Mesodermal cell (in vitro differentiated cells): ENCODE data around the gene CLEC16A.

ENCODE experiments used
- H3K27ac ChIP-seq: 2 replicates; pipeline ENCODE4 v1.7.0; 2013; ENCODE audit warnings: mild to moderate bottlenecking, low read depth, low read length, moderate library complexity; ENCODE audit not compliant: severe bottlenecking
- H3K36me3 ChIP-seq: 2 replicates; pipeline ENCODE4 v1.7.1; 2013; ENCODE audit warnings: mild to moderate bottlenecking, low read length, moderate library complexity; ENCODE audit not compliant: control insufficient read depth, insufficient read depth
- H3K4me1 ChIP-seq: one replicate; pipeline ENCODE4 v1.7.1; 2013; ENCODE audit warnings: mild to moderate bottlenecking, low read length; ENCODE audit not compliant: insufficient read depth, control insufficient read depth, poor library complexity, severe bottlenecking
- H3K4me3 ChIP-seq: 2 replicates; pipeline ENCODE4 v1.7.0; 2013; ENCODE audit warnings: low read length, control low read depth, mild to moderate bottlenecking; ENCODE audit not compliant: insufficient read depth, poor library complexity, severe bottlenecking; ENCODE audit errors: extremely low read depth
- H3K9me3 ChIP-seq: 2 replicates; pipeline ENCODE4 v1.7.1; 2013; ENCODE audit warnings: mild to moderate bottlenecking, low read length, moderate library complexity; ENCODE audit not compliant: control insufficient read depth
- WGBS, 2 experiments: methylation state at CpG; one replicate each; pipeline ENCODE4 v1.1.5; 2013; ENCODE audit warnings: missing lambda C conversion rate in 2 of 2; ENCODE audit not compliant: insufficient coverage in 2 of 2; 5-methylcytosine and 5-hydroxymethylcytosine counted together

Gene CLEC16A

DNA sequence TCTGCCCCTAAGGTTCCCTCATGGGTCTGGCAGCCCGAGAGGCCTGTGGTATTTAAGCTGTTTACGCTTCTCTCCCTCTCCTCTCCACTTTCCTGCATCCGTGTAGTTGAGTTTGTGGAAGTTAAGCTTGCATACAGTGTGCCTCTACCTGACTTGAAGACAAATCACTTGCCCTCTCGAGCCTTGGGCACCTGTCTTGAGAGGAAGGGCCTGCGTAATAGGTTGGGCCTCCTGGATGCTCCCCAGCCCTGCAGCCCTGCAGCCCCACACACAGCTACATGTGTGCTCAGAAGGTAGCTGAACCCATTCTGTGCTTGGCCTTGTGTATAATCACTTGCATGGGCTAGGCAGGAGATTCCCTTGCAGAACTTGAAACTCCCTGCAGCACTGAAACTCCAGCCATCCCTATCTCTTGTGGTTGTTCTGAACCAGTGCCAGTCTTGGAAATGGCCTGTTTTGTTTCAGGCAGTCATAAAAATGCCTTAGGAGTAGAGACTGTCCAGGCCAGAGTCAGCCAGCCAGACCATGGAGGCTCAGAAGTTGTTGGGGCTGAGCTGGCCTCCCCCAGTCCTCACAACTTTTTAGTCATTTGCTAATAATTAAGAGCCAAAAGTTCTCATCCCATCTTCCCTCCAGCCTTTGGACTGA lies 134.6 kb downstream of the CLEC16A start:
- H3K27ac ChIP-seq: peak overlapping the region; percentile 94
- no peak overlapping the region for H3K4me3 ChIP-seq
- H3K9me3 ChIP-seq: no peaks in the 10 kb centered on the region
- peaks cover 43% of the 10 kb centered on the region for H3K4me1 ChIP-seq
- 93 to 100% methylated on average over 1 to 4 of the region's 5 CpGs for WGBS, 2 experiments
- H3K36me3 ChIP-seq: peaks cover 3% of the 10 kb centered on the region

DNA sequence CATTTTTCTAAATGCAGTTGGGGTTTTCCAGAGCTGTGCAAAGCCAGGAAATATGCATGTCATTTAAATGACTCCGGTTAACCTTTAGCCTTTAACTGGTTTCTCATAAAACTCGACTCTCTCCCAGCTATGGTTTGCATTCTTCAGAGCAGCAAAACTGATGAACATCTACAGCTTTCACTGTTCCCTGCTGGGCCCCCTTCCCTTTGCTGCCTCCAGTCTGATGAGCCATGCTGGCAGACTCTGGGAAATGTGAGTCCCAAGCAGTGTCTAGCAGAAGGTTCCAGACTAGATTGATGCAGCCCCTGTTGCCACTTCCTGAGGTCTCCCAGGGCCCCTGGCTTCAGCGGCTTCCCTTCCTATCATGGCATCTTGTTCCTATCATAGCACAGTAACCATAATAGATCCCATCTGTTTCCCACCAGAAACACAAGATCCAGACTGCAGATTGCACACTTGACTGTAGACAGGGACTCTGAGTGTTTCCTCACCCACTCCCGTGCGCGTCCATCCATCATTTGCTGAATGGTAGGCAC lies 135.4 kb downstream of the CLEC16A start:
- peaks cover 3% of the 10 kb centered on the region for H3K36me3 ChIP-seq
- H3K4me1 ChIP-seq: peaks cover 50% of the 10 kb centered on the region
- no peaks in the 10 kb centered on the region for H3K9me3 ChIP-seq
- H3K27ac ChIP-seq: peak overlapping the region; percentile 94
- no peak overlapping the region for H3K4me3 ChIP-seq
- WGBS, 2 experiments: 81 to 85% methylated on average over 5 to 6 of the region's 6 CpGs

DNA sequence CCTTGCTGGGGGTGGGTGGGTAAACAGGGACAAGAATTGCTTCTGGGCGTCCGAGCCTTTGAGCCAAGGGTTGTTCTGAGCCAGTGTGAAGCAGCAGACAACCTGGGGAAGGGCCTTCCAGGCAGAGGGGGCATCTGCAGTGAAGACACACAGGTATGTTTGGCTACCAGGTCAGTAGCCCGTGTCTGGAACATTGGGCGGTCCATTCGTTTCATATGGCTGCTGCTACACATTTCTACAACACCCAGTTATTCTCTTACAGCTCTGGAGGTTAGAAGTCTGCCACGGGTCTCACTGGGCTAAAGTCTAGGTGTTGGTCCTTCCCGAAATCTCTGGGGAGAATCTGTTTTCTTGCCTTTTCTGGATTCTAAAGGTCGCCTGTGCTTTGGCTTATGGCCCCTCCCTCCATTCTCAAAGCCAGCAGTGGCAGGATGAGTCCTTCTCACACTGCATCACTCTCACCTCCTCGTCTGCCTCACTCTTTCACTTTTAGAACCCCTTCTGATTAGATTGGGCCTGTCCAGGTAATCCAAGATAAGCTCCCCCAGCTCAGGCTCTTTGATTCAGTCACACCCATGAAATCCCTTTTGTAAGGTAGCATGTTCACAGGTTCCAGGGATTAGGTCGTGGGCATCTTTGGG lies 136.1 kb downstream of the CLEC16A start:
- H3K9me3 ChIP-seq: no peaks in the 10 kb centered on the region
- H3K36me3 ChIP-seq: peaks cover 3% of the 10 kb centered on the region
- peak overlapping the region; percentile 94 for H3K27ac ChIP-seq
- peaks cover 55% of the 10 kb centered on the region for H3K4me1 ChIP-seq
- H3K4me3 ChIP-seq: no peak overlapping the region
- 96 to 99% methylated on average over 10 of the region's 10 CpGs for WGBS, 2 experiments

DNA sequence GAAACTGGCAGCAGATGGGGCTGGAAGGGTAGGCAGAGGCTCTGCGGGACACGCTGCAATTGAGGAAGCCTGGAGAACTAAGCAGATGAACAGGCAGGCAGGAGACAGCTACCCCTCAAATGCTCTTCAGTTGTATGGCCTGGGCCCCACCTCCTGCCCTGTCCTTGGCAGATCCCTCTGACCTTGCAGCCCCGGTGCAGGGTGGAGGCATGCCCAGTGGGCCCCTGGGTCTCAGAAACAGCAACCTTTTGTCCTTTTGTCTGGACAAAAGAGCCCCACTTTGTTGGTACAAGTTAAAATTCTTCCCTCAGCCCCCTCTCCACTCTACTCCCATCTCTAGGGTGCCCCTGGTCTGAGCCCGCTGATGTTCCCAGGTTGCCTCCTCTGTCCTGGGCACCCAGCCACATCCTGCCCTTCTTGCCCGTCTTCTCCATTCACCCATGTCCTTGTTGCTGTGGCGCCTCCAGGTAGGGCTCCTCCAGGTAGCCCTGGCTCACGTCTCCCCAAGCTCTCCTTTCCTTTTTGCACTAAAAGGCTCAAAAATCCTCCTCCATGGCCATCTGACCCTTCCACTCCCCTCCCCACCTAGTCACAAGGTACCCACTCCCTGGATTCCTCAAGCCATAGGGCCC lies 136.8 kb downstream of the CLEC16A start:
- H3K4me1 ChIP-seq: peaks cover 52% of the 10 kb centered on the region
- H3K4me3 ChIP-seq: no peak overlapping the region
- peaks cover 3% of the 10 kb centered on the region for H3K36me3 ChIP-seq
- no peak overlapping the region for H3K27ac ChIP-seq
- H3K9me3 ChIP-seq: no peaks in the 10 kb centered on the region
- WGBS, 2 experiments: 99% methylated on average over 7 of the region's 7 CpGs

DNA sequence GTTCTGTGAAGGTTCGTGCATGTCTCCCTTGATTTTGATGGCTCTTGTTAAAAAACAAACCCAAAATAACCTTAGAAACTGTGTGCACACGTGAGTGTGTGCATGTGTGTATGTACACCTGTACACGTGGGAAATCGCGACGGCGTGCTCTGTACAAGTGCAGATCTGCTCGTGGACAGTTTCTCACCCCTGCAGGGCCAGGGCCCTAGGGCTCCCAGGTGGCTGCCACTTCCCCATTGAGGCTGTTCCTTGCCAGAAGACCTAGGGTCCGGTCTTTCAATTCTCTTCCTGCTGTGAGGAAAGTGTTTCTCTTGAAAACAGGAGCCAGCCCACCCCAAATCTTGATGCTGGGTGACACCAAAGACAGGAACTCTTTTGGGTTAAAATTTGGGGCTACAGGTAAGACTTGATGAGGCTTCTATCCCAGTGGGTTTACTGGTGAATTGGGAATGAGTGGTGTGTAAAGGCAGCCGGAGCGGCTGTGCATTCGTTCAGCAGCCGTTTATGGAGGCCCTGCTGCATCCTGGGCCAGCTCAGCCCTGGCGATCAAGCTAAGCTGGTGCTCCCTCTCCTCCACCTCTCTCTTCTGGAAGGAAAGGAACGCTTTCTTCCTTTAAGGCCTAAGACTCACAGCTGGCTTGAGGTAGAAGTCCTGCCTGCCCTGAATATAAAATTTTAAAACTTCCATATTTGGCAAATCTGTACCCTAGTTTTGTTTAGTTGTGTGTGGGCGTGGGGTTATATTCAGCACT lies 137.9 kb downstream of the CLEC16A start:
- 92 to 98% methylated on average over 12 to 14 of the region's 16 CpGs for WGBS, 2 experiments
- Histone ChIP-seq H3K27ac (no peak overlapping the region), H3K4me3 (no peak overlapping the region), H3K36me3 (no peaks in the 10 kb centered on the region), H3K9me3 (no peaks in the 10 kb centered on the region), H3K4me1 (peaks cover 41% of the 10 kb centered on the region)

DNA sequence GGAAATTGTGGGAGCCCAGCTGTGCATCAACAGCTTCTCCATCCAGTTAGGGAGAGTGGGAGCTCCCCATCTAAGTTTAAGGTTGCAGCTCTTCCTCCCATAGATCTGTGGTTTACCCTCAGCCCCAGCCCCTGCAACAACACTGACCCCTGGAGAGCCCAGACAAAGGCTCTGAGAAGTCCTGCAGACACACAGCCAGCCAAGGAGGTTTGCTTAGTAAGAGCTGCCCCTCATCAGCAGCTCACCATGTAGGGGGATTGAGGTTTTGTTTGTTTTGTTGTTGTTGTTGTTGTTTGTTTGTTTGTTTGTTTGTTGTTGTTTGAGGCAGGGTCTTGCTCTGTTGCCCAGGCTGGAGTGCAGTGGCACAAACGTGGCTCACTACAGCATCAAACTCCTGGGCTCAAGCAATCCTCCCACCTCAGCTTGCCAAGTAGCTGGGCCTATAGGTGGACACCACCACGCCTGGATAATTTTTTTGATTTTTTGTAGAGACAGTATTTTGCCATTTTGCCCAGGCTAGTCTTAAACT lies 138.6 kb downstream of the CLEC16A start:
- WGBS, 2 experiments: 100% methylated on average over 1 of the region's 2 CpGs; no CpG with 5 or more reads in 1 of the 2 experiments
- no peaks in the 10 kb centered on the region for H3K36me3 ChIP-seq
- H3K4me1 ChIP-seq: peaks cover 39% of the 10 kb centered on the region
- H3K4me3 ChIP-seq: no peak overlapping the region
- H3K27ac ChIP-seq: no peak overlapping the region
- H3K9me3 ChIP-seq: no peaks in the 10 kb centered on the region

DNA sequence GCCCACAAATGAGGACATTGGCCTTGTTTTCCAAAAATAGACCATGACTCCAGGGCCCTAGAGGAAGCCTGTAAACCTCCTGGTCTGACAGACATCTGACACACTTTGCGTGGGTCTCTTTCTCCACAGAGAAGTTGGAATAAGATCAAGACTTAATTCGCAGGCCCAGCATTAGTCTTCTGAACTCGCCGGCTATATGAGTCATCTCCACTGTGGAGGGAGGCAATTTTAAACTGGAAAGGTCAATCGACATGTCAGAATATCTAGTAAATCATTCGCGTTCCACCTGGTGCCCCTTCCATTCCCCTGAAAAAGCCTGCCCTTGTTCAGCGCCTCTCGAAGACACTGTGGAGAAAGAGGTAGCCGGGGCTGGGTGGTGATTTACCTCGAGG lies 140.1 kb downstream of the CLEC16A start:
- Histone ChIP-seq H3K4me1 (peaks cover 31% of the 10 kb centered on the region), H3K36me3 (no peaks in the 10 kb centered on the region), H3K4me3 (no peak overlapping the region), H3K27ac (peak overlapping the region; percentile 49), H3K9me3 (no peaks in the 10 kb centered on the region)
- WGBS, 2 experiments: 89 to 93% methylated on average over 11 of the region's 11 CpGs

DNA sequence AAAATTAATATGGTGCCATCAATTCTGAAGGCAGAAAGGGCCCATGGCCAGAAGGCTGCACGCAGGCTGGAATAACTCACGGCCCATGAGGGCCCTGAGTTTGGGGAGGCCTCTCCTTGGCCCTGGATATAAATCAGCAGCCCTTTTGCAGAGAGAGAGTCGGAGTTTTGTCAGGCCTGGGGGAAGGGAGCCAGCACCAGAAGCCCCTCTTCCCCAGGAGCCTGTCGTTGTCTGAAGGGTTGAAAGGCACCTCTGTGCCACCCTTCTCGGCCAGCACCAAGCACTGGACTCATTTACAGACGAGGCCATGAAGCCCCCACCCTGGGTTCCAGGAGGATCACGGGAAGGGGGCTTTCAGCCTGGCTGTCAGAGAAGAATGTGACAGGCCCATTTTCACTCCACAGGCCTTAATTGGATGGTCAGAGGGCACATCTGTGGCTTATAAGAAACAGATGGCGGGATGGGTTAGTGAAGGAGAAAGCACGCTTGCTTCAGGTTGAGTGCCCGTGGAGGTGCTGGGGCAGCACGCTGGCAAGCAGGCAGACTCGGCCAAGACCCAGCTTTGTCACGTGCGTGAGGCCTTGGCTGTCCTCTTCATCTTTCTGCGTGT lies 140.6 kb downstream of the CLEC16A start:
- H3K4me3 ChIP-seq: no peak overlapping the region
- WGBS, 2 experiments: 89 to 96% methylated on average over 13 to 14 of the region's 15 CpGs
- H3K4me1 ChIP-seq: peaks cover 29% of the 10 kb centered on the region
- no peaks in the 10 kb centered on the region for H3K36me3 ChIP-seq
- peak overlapping the region; percentile 49 for H3K27ac ChIP-seq
- H3K9me3 ChIP-seq: no peaks in the 10 kb centered on the region

DNA sequence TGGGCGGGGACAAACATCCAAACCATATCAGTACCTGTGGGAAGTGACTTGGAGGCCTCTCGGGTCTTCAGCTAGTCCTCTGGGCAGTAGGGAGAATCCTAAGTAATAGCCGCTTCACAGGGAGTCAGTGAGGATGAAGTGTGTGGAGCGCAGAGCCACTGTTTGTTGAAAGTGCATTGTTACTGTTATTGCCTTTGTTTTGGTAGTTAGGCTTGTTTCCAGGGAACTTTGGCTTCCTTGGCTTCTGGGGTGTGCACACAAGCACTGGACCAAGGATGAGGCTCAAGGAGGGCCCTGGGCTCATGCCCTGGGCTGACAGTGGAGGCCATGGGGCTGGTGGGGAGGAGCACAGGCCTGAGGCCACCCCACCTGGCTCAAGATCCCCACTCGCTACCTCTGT lies 141.6 kb downstream of the CLEC16A start:
- H3K27ac ChIP-seq: no peak overlapping the region
- H3K4me3 ChIP-seq: no peak overlapping the region
- H3K36me3 ChIP-seq: no peaks in the 10 kb centered on the region
- no peaks in the 10 kb centered on the region for H3K9me3 ChIP-seq
- WGBS, 2 experiments: 92 to 100% methylated on average over 3 to 4 of the region's 5 CpGs
- H3K4me1 ChIP-seq: peaks cover 31% of the 10 kb centered on the region

DNA sequence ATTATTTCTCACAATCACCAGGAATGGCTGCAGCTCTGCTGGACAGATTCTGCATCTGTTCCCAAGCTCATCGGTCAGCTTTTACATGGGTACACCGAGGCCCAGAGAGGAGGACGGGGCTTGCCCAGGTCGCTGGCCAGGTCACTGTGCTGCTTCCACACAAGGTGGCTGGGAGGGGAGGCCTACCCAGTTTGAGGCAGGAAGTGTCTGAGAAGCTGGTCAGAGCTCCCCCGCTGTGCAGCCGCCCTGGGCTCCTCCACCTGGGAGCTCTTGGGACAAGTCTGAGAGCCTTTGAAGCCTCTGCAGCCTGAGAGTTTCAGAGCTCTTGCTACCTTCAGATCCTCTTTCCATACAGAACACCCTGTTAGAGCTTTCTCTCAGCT lies 143.3 kb downstream of the CLEC16A start:
- Histone ChIP-seq H3K36me3 (no peaks in the 10 kb centered on the region), H3K4me1 (peaks cover 31% of the 10 kb centered on the region), H3K4me3 (no peak overlapping the region), H3K9me3 (no peaks in the 10 kb centered on the region), H3K27ac (no peak overlapping the region)
- whole genome bisulfite sequencing, 2 experiments: 85% methylated on average over 6 of the region's 6 CpGs
